DOHH2 (cell line): ENCODE data around the gene FAXC.
"Not testable (repeated sequence)": the region's sequence is repeated elsewhere in the genome, so short reads cannot be mapped to it uniquely, and the experiment has no call there.

Experiments used
- H3F3A ChIP-seq: fragments of 200-600 bp; sonication (generic), shearing (Covaris generic); 2 replicates; pipeline ENCODE4 v1.6.0; 2016; ENCODE audit warnings: antibody characterized with exemption, mild to moderate bottlenecking; ENCODE audit not compliant: control insufficient read depth, insufficient read depth
- H3K27ac ChIP-seq: fragments of 200-600 bp; sonication (generic); 2 replicates; pipeline ENCODE4 v1.5.1; 2014; ENCODE audit warnings: low read depth, mild to moderate bottlenecking, low read length, moderate library complexity
- H3K27me3 ChIP-seq: fragments of 200-600 bp; sonication (generic); 2 replicates; pipeline ENCODE4 v1.6.1; 2014; ENCODE audit warnings: mild to moderate bottlenecking, low read length, mixed read lengths; ENCODE audit not compliant: control insufficient read depth
- H3K36me3 ChIP-seq: fragments of 200-600 bp; sonication (generic); 2 replicates; pipeline ENCODE4 v1.6.1; 2014; ENCODE audit warnings: mild to moderate bottlenecking, low read length, moderate library complexity, mixed read lengths; ENCODE audit not compliant: control insufficient read depth
- H3K4me1 ChIP-seq: fragments of 200-600 bp; sonication (generic); 2 replicates; pipeline ENCODE4 v1.6.1; 2014; ENCODE audit warnings: mild to moderate bottlenecking, low read length, mixed read lengths; ENCODE audit not compliant: control insufficient read depth
- H3K4me2 ChIP-seq: fragments of 200-600 bp; sonication (generic); 2 replicates; pipeline ENCODE4 v1.6.0; 2014; ENCODE audit warnings: mild to moderate bottlenecking, low read length, moderate library complexity
- H3K4me3 ChIP-seq: fragments of 200-600 bp; sonication (generic); 2 replicates; pipeline ENCODE4 v1.5.1; 2014; ENCODE audit warnings: mild to moderate bottlenecking, low read length, mixed read lengths
- H3K79me2 ChIP-seq: fragments of 200-600 bp; sonication (generic); 2 replicates; pipeline ENCODE4 v1.6.1; 2014; ENCODE audit warnings: mild to moderate bottlenecking, low read length, mixed read lengths; ENCODE audit not compliant: control insufficient read depth
- H3K9me2 ChIP-seq: fragments of 200-600 bp; sonication (generic); replicated peaks from 2 replicates; pipeline ENCODE4 v1.6.1; 2014; ENCODE audit warnings: mild to moderate bottlenecking, low read length, mixed read lengths; ENCODE audit not compliant: control insufficient read depth
- H3K9me3 ChIP-seq: fragments of 200-600 bp; sonication (generic); 2 replicates; pipeline ENCODE4 v1.6.1; 2014; ENCODE audit warnings: antibody characterized with exemption, low read length, mixed read lengths; ENCODE audit not compliant: control insufficient read depth, insufficient read depth
- H4K20me1 ChIP-seq: fragments of 200-600 bp; sonication (generic); 2 replicates; pipeline ENCODE4 v1.6.0; 2014; ENCODE audit warnings: low read depth, mild to moderate bottlenecking, antibody characterized with exemption, low read length, moderate library complexity; ENCODE audit not compliant: control insufficient read depth, insufficient read depth
- EZH2phosphoT487 ChIP-seq: fragments of 200-600 bp; sonication (generic); IDR thresholded peaks from 2 replicates; pipeline ENCODE4 v1.6.1; 2017; ENCODE audit warnings: borderline replicate concordance, mild to moderate bottlenecking, antibody characterized with exemption, low read length, moderate library complexity, mixed read lengths
- TF ChIP-seq, protein P1 (sequence below): fragments of 200-600 bp; sonication (generic); IDR thresholded peaks from one replicate; pipeline ENCODE4 v1.5.1; 2014; ENCODE audit warnings: antibody characterized with exemption, mild to moderate bottlenecking, low read depth, low read length; ENCODE audit not compliant: poor library complexity, severe bottlenecking

The FAXC gene

DNA sequence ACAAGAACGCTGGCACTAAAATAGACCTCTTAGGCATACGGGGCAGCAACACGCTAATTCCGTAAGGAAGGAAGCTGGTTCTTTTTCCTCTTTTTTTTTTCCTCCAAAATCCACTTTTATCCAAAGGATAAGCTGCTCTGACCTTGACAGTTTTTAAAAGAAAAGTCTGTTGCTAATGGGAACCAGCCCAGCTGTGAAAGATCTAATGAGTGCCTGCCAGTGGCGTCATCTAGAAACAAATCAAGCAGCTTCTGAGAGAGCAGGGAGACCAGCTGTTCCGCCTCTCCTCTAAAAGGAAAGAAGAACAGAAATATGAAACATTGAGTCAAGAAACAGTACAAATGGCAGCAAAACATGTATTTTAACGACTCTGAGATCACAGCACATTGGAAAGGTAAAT lies 78.6 kb downstream of the FAXC start:
- Histone ChIP-seq H3K4me3 (no peak overlapping the region), H3K4me2 (no peak overlapping the region), H3K9me3 (no peaks in the 10 kb centered on the region), H3K79me2 (no peaks in the 10 kb centered on the region), H3K9me2 (no peaks in the 10 kb centered on the region), H4K20me1 (no peaks in the 10 kb centered on the region), H3F3A (no peaks in the 10 kb centered on the region), H3K27me3 (no peaks in the 10 kb centered on the region), H3K4me1 (no peaks in the 10 kb centered on the region), H3K36me3 (no peaks in the 10 kb centered on the region), H3K27ac (no peak overlapping the region)
- TF ChIP-seq, protein P1, sequence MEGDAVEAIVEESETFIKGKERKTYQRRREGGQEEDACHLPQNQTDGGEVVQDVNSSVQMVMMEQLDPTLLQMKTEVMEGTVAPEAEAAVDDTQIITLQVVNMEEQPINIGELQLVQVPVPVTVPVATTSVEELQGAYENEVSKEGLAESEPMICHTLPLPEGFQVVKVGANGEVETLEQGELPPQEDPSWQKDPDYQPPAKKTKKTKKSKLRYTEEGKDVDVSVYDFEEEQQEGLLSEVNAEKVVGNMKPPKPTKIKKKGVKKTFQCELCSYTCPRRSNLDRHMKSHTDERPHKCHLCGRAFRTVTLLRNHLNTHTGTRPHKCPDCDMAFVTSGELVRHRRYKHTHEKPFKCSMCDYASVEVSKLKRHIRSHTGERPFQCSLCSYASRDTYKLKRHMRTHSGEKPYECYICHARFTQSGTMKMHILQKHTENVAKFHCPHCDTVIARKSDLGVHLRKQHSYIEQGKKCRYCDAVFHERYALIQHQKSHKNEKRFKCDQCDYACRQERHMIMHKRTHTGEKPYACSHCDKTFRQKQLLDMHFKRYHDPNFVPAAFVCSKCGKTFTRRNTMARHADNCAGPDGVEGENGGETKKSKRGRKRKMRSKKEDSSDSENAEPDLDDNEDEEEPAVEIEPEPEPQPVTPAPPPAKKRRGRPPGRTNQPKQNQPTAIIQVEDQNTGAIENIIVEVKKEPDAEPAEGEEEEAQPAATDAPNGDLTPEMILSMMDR, result no peak
- no peak for TF ChIP-seq EZH2phosphoT487

DNA sequence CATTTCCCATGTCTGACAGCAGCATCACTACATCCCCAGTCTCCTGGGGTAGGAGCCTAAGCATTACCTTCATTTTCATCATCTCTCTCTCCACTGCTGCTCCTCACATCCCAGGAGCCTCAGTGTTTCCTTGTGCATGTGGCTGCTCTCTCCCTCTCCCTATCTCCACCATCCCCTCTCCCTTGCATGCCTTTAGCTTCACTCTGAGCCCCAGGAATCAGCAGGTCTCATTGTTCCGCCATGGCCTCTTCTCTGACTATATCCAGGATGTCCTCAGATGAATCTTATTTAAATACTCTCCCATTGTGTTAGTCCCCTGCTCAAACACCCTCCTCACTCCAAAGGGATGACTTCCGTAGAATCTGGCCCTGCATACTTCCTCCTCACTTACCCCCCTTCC lies 79.4 kb downstream of the FAXC start:
- no peak overlapping the region for H3K4me3 ChIP-seq
- no peak overlapping the region for H3K4me2 ChIP-seq
- no peak overlapping the region for H3K27ac ChIP-seq
- H3K36me3 ChIP-seq, result no peaks in the 10 kb centered on the region
- no peaks in the 10 kb centered on the region for H3K9me2 ChIP-seq
- no peak for TF ChIP-seq EZH2phosphoT487
- TF ChIP-seq, protein P1, result no peak
- H4K20me1 ChIP-seq, result no peaks in the 10 kb centered on the region
- no peaks in the 10 kb centered on the region for H3K9me3 ChIP-seq
- H3K27me3 ChIP-seq, result no peaks in the 10 kb centered on the region
- no peaks in the 10 kb centered on the region for H3K4me1 ChIP-seq
- H3K79me2 ChIP-seq, result no peaks in the 10 kb centered on the region
- no peaks in the 10 kb centered on the region for H3F3A ChIP-seq

DNA sequence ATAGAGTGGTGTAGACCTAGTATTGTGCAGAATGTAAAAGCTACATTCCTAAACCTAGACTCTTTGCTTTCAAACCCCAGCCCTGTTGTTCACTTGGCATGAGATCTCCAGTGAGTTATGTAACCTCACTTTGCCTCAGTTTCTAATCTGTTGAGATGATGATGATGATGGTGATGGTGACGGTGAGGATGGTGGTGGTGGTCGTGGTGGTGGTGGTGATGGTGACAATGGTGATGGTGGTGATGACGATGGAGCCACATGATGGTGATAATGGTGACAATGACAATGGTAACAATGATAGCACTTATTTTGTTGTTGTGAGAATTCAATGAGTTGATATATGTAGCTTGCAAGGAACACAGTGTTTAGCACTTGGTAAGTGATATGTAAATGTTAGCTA lies 80.3 kb downstream of the FAXC start:
- no peaks in the 10 kb centered on the region for H3K36me3 ChIP-seq
- no peaks in the 10 kb centered on the region for H3K9me2 ChIP-seq
- no peaks in the 10 kb centered on the region for H3F3A ChIP-seq
- no peak overlapping the region for H3K27ac ChIP-seq
- no peaks in the 10 kb centered on the region for H3K9me3 ChIP-seq
- H3K4me2 ChIP-seq, result no peak overlapping the region
- H3K27me3 ChIP-seq, result no peaks in the 10 kb centered on the region
- TF ChIP-seq EZH2phosphoT487, result no peak
- TF ChIP-seq, protein P1, result no peak
- H3K79me2 ChIP-seq, result no peaks in the 10 kb centered on the region
- H3K4me3 ChIP-seq, result no peak overlapping the region
- no peaks in the 10 kb centered on the region for H4K20me1 ChIP-seq
- no peaks in the 10 kb centered on the region for H3K4me1 ChIP-seq

DNA sequence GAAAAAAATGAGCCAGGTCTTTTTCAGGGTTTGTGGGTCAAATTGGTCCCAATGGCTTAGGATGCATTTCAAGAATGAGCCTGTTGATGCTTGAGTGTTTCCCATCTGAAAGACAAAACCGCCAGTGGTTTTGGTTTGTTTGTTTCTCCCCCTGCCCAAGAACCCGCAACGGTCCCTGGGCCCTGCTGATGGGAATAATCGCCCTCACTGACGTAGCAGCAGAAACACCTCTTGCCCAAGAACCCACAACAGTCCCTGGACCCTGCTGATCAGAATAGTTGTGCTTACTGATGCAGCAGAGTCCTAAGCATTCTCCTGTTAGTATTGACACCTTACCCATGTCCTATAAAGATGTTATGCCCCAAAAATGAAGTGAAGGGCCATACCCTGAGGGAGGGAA lies 82.5 kb downstream of the FAXC start:
- not testable (repeated sequence) for H4K20me1 ChIP-seq, H3K27ac ChIP-seq, H3K36me3 ChIP-seq, H3K4me2 ChIP-seq, H3K9me3 ChIP-seq, H3K4me1 ChIP-seq, H3K27me3 ChIP-seq, H3F3A ChIP-seq, H3K79me2 ChIP-seq, H3K9me2 ChIP-seq, H3K4me3 ChIP-seq

DNA sequence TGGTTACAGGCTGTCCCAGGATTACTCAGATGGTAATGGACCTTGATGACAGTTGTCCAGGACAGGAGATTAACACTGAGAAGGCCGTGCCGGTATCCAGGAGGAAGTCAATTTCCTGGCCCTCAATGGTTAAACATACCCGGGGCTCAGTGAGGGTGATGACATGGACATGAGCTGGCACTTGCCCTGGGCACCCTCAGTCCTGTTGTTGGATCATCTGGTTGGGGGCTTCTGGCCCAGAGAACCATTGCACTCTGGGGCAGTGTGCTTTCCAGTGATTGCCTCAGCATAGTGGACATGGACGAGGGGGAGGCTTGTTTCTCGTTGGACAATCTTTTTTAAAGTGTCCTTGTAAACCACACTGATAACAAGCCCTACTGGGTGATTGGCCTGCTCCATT lies 84.0 kb downstream of the FAXC start:
- H3K27ac ChIP-seq, H3F3A ChIP-seq, H3K9me3 ChIP-seq, H3K4me1 ChIP-seq, H3K36me3 ChIP-seq, H3K4me2 ChIP-seq, H3K9me2 ChIP-seq, H3K27me3 ChIP-seq, H3K79me2 ChIP-seq, H3K4me3 ChIP-seq, H4K20me1 ChIP-seq: not testable (repeated sequence)
